ENCODE data around the gene ENOX1. TPM values are rescaled to one million over a fixed set of nuclear protein-coding genes. Genes with fewer than 3 reads are reported as not detected.

The ENOX1 gene
- total and polyA plus RNA-seq, 2 donors (not counting 3 experiments of a cell fraction or from before 2014, with no cell fraction given): 0.17 to 0.97 TPM

- DNase-seq (ENCODE audit: low read depth, low spot score): no peak
- no peaks in the 10 kb centered on the region for H3K4me1 ChIP-seq (ENCODE audit: control insufficient read depth, extremely low read depth, insufficient read depth, low read length)
- dilution Hi-C loops (cut with MboI; ENCODE audit: extremely low pct_ligation_motif_present, low sequenced_read_pairs) (no loop called here), intact Hi-C loops (cut with micrococcal nuclease) (no loop called here)
- no peaks in the 10 kb centered on the region for H3K9me1 ChIP-seq (replicated peaks; ENCODE audit: control insufficient read depth, extremely low read depth, insufficient read depth, low read length)
- FAIRE-seq: no peak
- H3K79me2 ChIP-seq (ENCODE audit: control insufficient read depth, insufficient read depth, low read length): no peaks in the 10 kb centered on the region
- no peak overlapping the region for H3K27ac ChIP-seq (ENCODE audit: insufficient read depth, low read depth, low read length)
- BruUV-seq (replicated peaks): no TSS peak
- H3K36me3 ChIP-seq (ENCODE audit: control insufficient read depth in 2 of 2, extremely low read depth in 1 of 2, insufficient read depth in 2 of 2, low read length in 2 of 2): no peaks in the 10 kb centered on the region
- no peaks in the 10 kb centered on the region for H3K9me3 ChIP-seq (replicated peaks; ENCODE audit: control insufficient read depth, insufficient read depth, low read length)
- H3K4me3 ChIP-seq (replicated peaks in 1 of 3; ENCODE audit: insufficient read depth in 1 of 3, low read depth in 1 of 3, low read length in 3 of 3): no peak overlapping the region
- CTCF ChIA-PET: no interaction called here
- no peak overlapping the region for H3K9ac ChIP-seq (replicated peaks; ENCODE audit: extremely low read depth, insufficient read depth, low read length)
- TF ChIP-seq POLR2A (IDR thresholded peaks at IDR 0.05; ENCODE audit: low read depth, low read length) (no peak), GATA2 (IDR thresholded peaks at IDR 0.05; ENCODE audit: insufficient read depth, insufficient read length, low read depth, low read length) (no peak), POLR2AphosphoS5 (IDR thresholded peaks at IDR 0.05; ENCODE audit: insufficient read depth, low read depth, low read length) (no peak), MYC (IDR thresholded peaks at IDR 0.05; ENCODE audit: low read depth, low read length) (no peak), EZH2 (IDR thresholded peaks at IDR 0.05; ENCODE audit: borderline replicate concordance, low read depth, low read length, severe bottlenecking) (no peak), MAX (IDR thresholded peaks at IDR 0.05; ENCODE audit: insufficient read depth, insufficient read length) (no peak), FOS (IDR thresholded peaks at IDR 0.05; ENCODE audit: borderline replicate concordance, insufficient read depth, low read length) (no peak), CTCF (IDR thresholded peaks at IDR 0.05; ENCODE audit: extremely low read depth in 1 of 2, insufficient read depth in 1 of 2, low read depth in 1 of 2, low read length in 2 of 2) (no peak)
- POLR2A ChIA-PET: no interaction called here
- no peaks in the 10 kb centered on the region for H3K27me3 ChIP-seq (ENCODE audit: control insufficient read depth in 2 of 2, insufficient read depth in 2 of 2, low read length in 2 of 2)
- no peaks in the 10 kb centered on the region for H4K20me1 ChIP-seq (replicated peaks; ENCODE audit: control insufficient read depth, extremely low read depth, insufficient read depth, low read length)
- no peak overlapping the region for H2AFZ ChIP-seq (ENCODE audit: low read depth, low read length)
- H3K4me2 ChIP-seq (ENCODE audit: insufficient read depth, low read length): no peak overlapping the region
Observed at GRCh38 chr13:43333176-43333575, 453.6 kb downstream of the ENOX1 start.
